A549 (cell line): Measurements from ENCODE around the gene SLC9A1. TPM values are rescaled to one million over a fixed set of nuclear protein-coding genes. Genes with fewer than 3 reads are reported as not detected.
A peak's percentile ranks its signal among the peaks of the same experiment; 100 is the strongest.

ENCODE experiments used
- BCL3 ChIP-seq: fragments of >200 bp; sonication (Bioruptor Twin); formaldehyde crosslinking; IDR thresholded peaks from 3 replicates; pipeline ENCODE4 v1.6.1; 2016
- CBX2 ChIP-seq: fragments of 200-600 bp; sonication (generic); IDR thresholded peaks from 2 replicates; pipeline ENCODE4 v1.6.1; 2016; ENCODE audit warnings: low read depth, mild to moderate bottlenecking, borderline replicate concordance
- CBX8 ChIP-seq: fragments of 200-600 bp; sonication (generic); IDR thresholded peaks from 2 replicates; pipeline ENCODE4 v1.6.1; 2016
- CHD2 ChIP-seq: fragments of 150-350 bp; IDR thresholded peaks from 2 replicates; pipeline ENCODE4 v1.6.1; 2014; ENCODE audit warnings: low read length; ENCODE audit not compliant: partially characterized antibody
- CHD4 ChIP-seq: fragments of 200-600 bp; sonication (generic); IDR thresholded peaks from 2 replicates; pipeline ENCODE4 v1.6.1; 2016; ENCODE audit warnings: antibody characterized with exemption, mild to moderate bottlenecking, borderline replicate concordance
- EHF ChIP-seq: fragments of 250-450 bp; sonication (Bioruptor Pico); IDR thresholded peaks from 2 replicates; pipeline ENCODE4 v1.5.0; 2020; ENCODE audit warnings: mild to moderate bottlenecking
- ELK1 ChIP-seq: fragments of 150-350 bp; IDR thresholded peaks from 2 replicates; pipeline ENCODE4 v1.6.1; 2014; ENCODE audit warnings: low read depth, mild to moderate bottlenecking, low read length
- EP300 ChIP-seq, 2 experiments: fragments of >200 bp; sonication (Bioruptor Twin); formaldehyde crosslinking; IDR thresholded peaks; 2 replicates in 1 of 2; 3 replicates in 1 of 2; pipeline ENCODE4 v1.6.1; 2016 to 2017
- FOSB ChIP-seq: fragments of 250-450 bp; sonication (Bioruptor Pico); IDR thresholded peaks from 2 replicates; pipeline ENCODE4 v1.5.0; 2020; ENCODE audit warnings: mild to moderate bottlenecking, moderate library complexity
- FOSL2 ChIP-seq, 2 experiments: fragments of 450-650 bp in 1 of 2; fragments of >200 bp in 1 of 2; sonication (Bioruptor Twin) in 1 of 2; formaldehyde crosslinking; IDR thresholded peaks; 2 replicates each; pipeline versions ENCODE4 v1.5.0 to v1.6.1; 2016 to 2020; ENCODE audit warnings: mild to moderate bottlenecking in 1 of 2, moderate library complexity in 1 of 2
- GATA3 ChIP-seq: IDR thresholded peaks from 2 replicates; pipeline ENCODE4 v1.6.1; 2012; ENCODE audit warnings: borderline replicate concordance
- HDAC2 ChIP-seq: fragments of 200-600 bp; sonication (generic); IDR thresholded peaks from 2 replicates; pipeline ENCODE4 v1.6.1; 2016
- HES2 ChIP-seq: fragments of >200 bp; sonication (Bioruptor Twin); formaldehyde crosslinking; IDR thresholded peaks from 2 replicates; pipeline ENCODE4 v1.6.1; 2016
- HEYL ChIP-seq: fragments of 250-450 bp; sonication (Bioruptor Pico); IDR thresholded peaks from 2 replicates; pipeline ENCODE4 v1.8.0; 2021; ENCODE audit warnings: mild to moderate bottlenecking, moderate library complexity
- JUN ChIP-seq, 2 experiments: fragments of >200 bp; sonication (Bioruptor Twin); formaldehyde crosslinking; IDR thresholded peaks; 2 replicates in 1 of 2; 3 replicates in 1 of 2; pipeline ENCODE4 v1.6.1; 2016 to 2017
- JUNB ChIP-seq: fragments of >200 bp; sonication (Bioruptor Twin); formaldehyde crosslinking; IDR thresholded peaks from 2 replicates; pipeline ENCODE4 v1.6.1; 2016
- KDM1A ChIP-seq: fragments of 200-600 bp; sonication (generic); IDR thresholded peaks from 2 replicates; pipeline ENCODE4 v1.6.1; 2016; ENCODE audit warnings: low read depth, mild to moderate bottlenecking
- KDM5A ChIP-seq: fragments of 200-600 bp; sonication (generic); IDR thresholded peaks from 2 replicates; pipeline ENCODE4 v1.6.1; 2016; ENCODE audit warnings: antibody characterized with exemption, mild to moderate bottlenecking
- MAX ChIP-seq: IDR thresholded peaks from 2 replicates; pipeline ENCODE4 v1.6.1; 2012
- PHF8 ChIP-seq: fragments of 200-600 bp; sonication (generic); IDR thresholded peaks from 2 replicates; pipeline ENCODE4 v1.6.1; 2016; ENCODE audit warnings: low read depth, mild to moderate bottlenecking, antibody characterized with exemption, moderate library complexity, borderline replicate concordance
- POLR2A ChIP-seq: IDR thresholded peaks from 2 replicates; pipeline ENCODE4 v1.6.1; 2012; ENCODE audit warnings: mild to moderate bottlenecking, low read length
- POLR2AphosphoS2 ChIP-seq: conservative IDR thresholded peaks from 2 replicates; pipeline ENCODE4 v1.6.1; 2012; ENCODE audit warnings: low read length, improper control_type of control experiment, inconsistent platforms
- RCOR1 ChIP-seq: fragments of 150-350 bp; IDR thresholded peaks from 2 replicates; pipeline ENCODE4 v1.6.1; 2014; ENCODE audit warnings: antibody characterized with exemption, low read length, low read depth
- RNF2 ChIP-seq: fragments of 200-600 bp; sonication (generic); IDR thresholded peaks from 2 replicates; pipeline ENCODE4 v1.6.1; 2016; ENCODE audit warnings: low read depth, mild to moderate bottlenecking, antibody characterized with exemption, moderate library complexity, borderline replicate concordance
- SMC3 ChIP-seq: fragments of >200 bp; sonication (Bioruptor Twin); formaldehyde crosslinking; IDR thresholded peaks from 3 replicates; pipeline ENCODE4 v1.6.1; 2018; ENCODE audit warnings: inconsistent platforms
- SREBF2 ChIP-seq: fragments of 450-650 bp; IDR thresholded peaks from 2 replicates; pipeline ENCODE4 v1.6.1; 2014; ENCODE audit warnings: mild to moderate bottlenecking, moderate library complexity
- TFCP2L1 ChIP-seq: fragments of 250-450 bp; sonication (Bioruptor Pico); IDR thresholded peaks from 2 replicates; pipeline ENCODE4 v1.5.0; 2021; ENCODE audit warnings: mild to moderate bottlenecking
- TP53 ChIP-seq: fragments of 250-450 bp; sonication (Bioruptor Pico); IDR thresholded peaks from 2 replicates; pipeline ENCODE4 v1.5.0; 2021; ENCODE audit warnings: mild to moderate bottlenecking, moderate library complexity
- ZC3H11A ChIP-seq: fragments of 450-650 bp; IDR thresholded peaks from 2 replicates; pipeline ENCODE4 v1.6.1; 2014; ENCODE audit warnings: antibody characterized with exemption, mild to moderate bottlenecking
- ZNF302 ChIP-seq: fragments of 250-450 bp; sonication (Bioruptor Pico); IDR thresholded peaks from 2 replicates; pipeline ENCODE4 v1.9.0; 2021; ENCODE audit warnings: inconsistent platforms, mild to moderate bottlenecking, moderate library complexity
- ZSCAN20 ChIP-seq: fragments of 250-450 bp; sonication (Bioruptor Pico); IDR thresholded peaks from 2 replicates; pipeline ENCODE4 v1.8.0; 2022; ENCODE audit warnings: mild to moderate bottlenecking, moderate library complexity
- polyA plus RNA-seq, 4 experiments: library from polyadenylated mRNA; depleted of rRNA in 3 of 4; stranded (reverse); fragments of >200 nt; fragmentation: RNase III in 1 of 4; extraction: RNeasy Plus Mini Kit Qiagen cat#74134 plus additional on column Dnase treatment in 1 of 4; gene quantifications; 2 replicates in 3 of 4; 3 replicates in 1 of 4; pipeline ENCODE4 v1.2.3, GENCODE V29; 2011 to 2017

SLC9A1 gene
- polyA plus RNA-seq, 2 of the 4 experiments (the other 2 are of a cell fraction), result 7.4 to 8.0 TPM

GRCh38 chr1:27154991-27155781 lies at the start of gene SLC9A1 (continued):
- TF ChIP-seq BCL3, result peak; percentile 97; the same call in 2 of the 3 replicates
- no peak for TF ChIP-seq ELK1
- no peak for TF ChIP-seq ZNF302 (CRISPR knock-in tag)
- peak; percentile 97 for TF ChIP-seq POLR2A
- TF ChIP-seq ZC3H11A, result no peak
- no peak for TF ChIP-seq RNF2
- TF ChIP-seq KDM1A, result no peak
- no peak for TF ChIP-seq TFCP2L1 (CRISPR knock-in tag)
- TF ChIP-seq TP53 (CRISPR knock-in tag), result no peak
- peak; percentile 70 to 94 for TF ChIP-seq JUN (IDR thresholded peaks at IDR 0.05)
- TF ChIP-seq POLR2AphosphoS2, result no peak
- no peak for TF ChIP-seq CBX2
- TF ChIP-seq PHF8, result 0 out of 2 replicates have a peak, but pooled peaks have one; percentile 91
- TF ChIP-seq CBX8, result no peak
- TF ChIP-seq ZSCAN20 (CRISPR knock-in tag), result no peak
- TF ChIP-seq HDAC2, result no peak
- no peak; the same call in 1 of the 2 replicates for TF ChIP-seq HES2
- TF ChIP-seq HEYL, result no peak
- no peak for TF ChIP-seq CHD2
- TF ChIP-seq MAX, result peak; percentile 50; the same call in 1 of the 2 replicates
- no peak for TF ChIP-seq EHF (CRISPR knock-in tag)
- no peak for TF ChIP-seq RCOR1
- TF ChIP-seq SMC3, result no peak; the same call in 1 of the 3 replicates
- TF ChIP-seq SREBF2, result no peak
- TF ChIP-seq EP300 (IDR thresholded peaks at IDR 0.05), result peak; percentile 15 to 25; a peak in 2 of 5 replicates
- TF ChIP-seq KDM5A, result no peak
- peak; percentile 33; the same call in 1 of the 2 replicates for TF ChIP-seq JUNB
- TF ChIP-seq FOSB (CRISPR knock-in tag), result no peak
- no peak for TF ChIP-seq CHD4
- no peak for TF ChIP-seq GATA3
- TF ChIP-seq FOSL2 (IDR thresholded peaks at IDR 0.05), result no peak
- peak; percentile 21; the same call in 1 of the 2 replicates for TF ChIP-seq FOSL2 (CRISPR knock-in tag; IDR thresholded peaks at IDR 0.05)
